RWPE2 (cell line): ENCODE results near the gene RFX2.

Experiments used
- ATAC-seq: fragments of 200-7000 bp; cut with Tn5 transposase; 3 replicates; pipeline ENCODE4 v1.9.1; 2021; ENCODE audit warnings: low read depth
- DNase-seq: peaks from one replicate; pipeline ENCODE4 v3.0.0-alpha.2; 2020; ENCODE audit warnings: low spot score
- H3K27ac ChIP-seq: fragments of 450-650 bp; 2 replicates; pipeline ENCODE4 v1.5.1; 2017; ENCODE audit warnings: mild to moderate bottlenecking; ENCODE audit not compliant: poor library complexity, severe bottlenecking
- H3K27me3 ChIP-seq: fragments of 250-450 bp; sonication (Bioruptor Pico); 2 replicates; pipeline ENCODE4 v1.5.1; 2021; ENCODE audit warnings: mild to moderate bottlenecking, moderate library complexity; ENCODE audit not compliant: insufficient read depth, poor library complexity, severe bottlenecking
- H3K36me3 ChIP-seq: fragments of 250-450 bp; sonication (Bioruptor Pico); 2 replicates; pipeline ENCODE4 v1.5.1; 2020; ENCODE audit warnings: low read depth, mild to moderate bottlenecking, moderate library complexity
- H3K4me1 ChIP-seq: fragments of 250-450 bp; sonication (Bioruptor Pico); 2 replicates; pipeline ENCODE4 v1.5.1; 2021; ENCODE audit warnings: mild to moderate bottlenecking, moderate library complexity; ENCODE audit not compliant: insufficient read depth, poor library complexity, severe bottlenecking
- H3K4me3 ChIP-seq: fragments of 250-450 bp; sonication (Bioruptor Pico); 2 replicates; pipeline ENCODE4 v1.5.1; 2021; ENCODE audit warnings: mild to moderate bottlenecking, moderate library complexity; ENCODE audit not compliant: severe bottlenecking
- H3K9me3 ChIP-seq: fragments of 250-450 bp; sonication (Bioruptor Pico); 2 replicates; pipeline ENCODE4 v1.5.1; 2021; ENCODE audit warnings: mild to moderate bottlenecking, moderate library complexity; ENCODE audit not compliant: severe bottlenecking
- CTCF ChIP-seq: fragments of 450-650 bp; IDR thresholded peaks from one replicate; pipeline ENCODE4 v1.5.1; 2017; ENCODE audit warnings: mild to moderate bottlenecking, moderate library complexity; ENCODE audit not compliant: poor library complexity, severe bottlenecking

RFX2 gene

GRCh38 chr19:6088602-6089049, 21.7 kb downstream of the RFX2 start:
- H3K36me3 ChIP-seq: no peaks in the 10 kb centered on the region

GRCh38 chr19:6087074-6087571, 23.2 kb downstream of the RFX2 start:
- no peak for DNase-seq
- Histone ChIP-seq H3K27me3 (no peaks in the 10 kb centered on the region), H3K36me3 (no peaks in the 10 kb centered on the region), H3K4me3 (no peak overlapping the region), H3K4me1 (peaks cover 42% of the 10 kb centered on the region), H3K9me3 (no peaks in the 10 kb centered on the region), H3K27ac (peak overlapping the region; percentile 71)
- no peak for TF ChIP-seq CTCF
- ATAC-seq: no peak

More at GRCh38 chr19:6088602-6089049, 21.7 kb downstream of the RFX2 start:
- no peaks in the 10 kb centered on the region for H3K9me3 ChIP-seq
- no peak for TF ChIP-seq CTCF
- DNase-seq: no peak
- H3K4me3 ChIP-seq: no peak overlapping the region
- no peak for ATAC-seq
- H3K27ac ChIP-seq: peak overlapping the region; percentile 71
- H3K27me3 ChIP-seq: no peaks in the 10 kb centered on the region
- H3K4me1 ChIP-seq: peaks cover 52% of the 10 kb centered on the region

- Histone ChIP-seq H3K9me3 (no peaks in the 10 kb centered on the region), H3K36me3 (no peaks in the 10 kb centered on the region), H3K27ac (peak overlapping the region; percentile 71), H3K27me3 (no peaks in the 10 kb centered on the region), H3K4me1 (peaks cover 34% of the 10 kb centered on the region), H3K4me3 (no peak overlapping the region)
- TF ChIP-seq CTCF: no peak
- DNase-seq (no peak), ATAC-seq (peak; percentile 72)
Measured at GRCh38 chr19:6086068-6086788, 24.1 kb downstream of the RFX2 start.

- TF ChIP-seq CTCF: no peak
- Histone ChIP-seq H3K4me3 (no peak overlapping the region), H3K27ac (no peak overlapping the region), H3K27me3 (no peaks in the 10 kb centered on the region), H3K36me3 (no peaks in the 10 kb centered on the region), H3K4me1 (peaks cover 34% of the 10 kb centered on the region), H3K9me3 (no peaks in the 10 kb centered on the region)
- ATAC-seq (no peak), DNase-seq (no peak)
Measured at GRCh38 chr19:6084821-6085220, 25.5 kb downstream of the RFX2 start.

- H3K4me3 ChIP-seq: no peak overlapping the region
- no peak for TF ChIP-seq CTCF
- no peak for ATAC-seq
- H3K27ac ChIP-seq: no peak overlapping the region
- DNase-seq: no peak
- H3K27me3 ChIP-seq: no peaks in the 10 kb centered on the region
- no peaks in the 10 kb centered on the region for H3K36me3 ChIP-seq
- peaks cover 16% of the 10 kb centered on the region for H3K4me1 ChIP-seq
- no peaks in the 10 kb centered on the region for H3K9me3 ChIP-seq
Measured at GRCh38 chr19:6079107-6079506, 31.2 kb downstream of the RFX2 start.
